Measurements from ENCODE around the gene ZNF518B.
"Not testable (repeated sequence)": the region's sequence is repeated elsewhere in the genome, so short reads cannot be mapped to it uniquely, and the experiment has no call there.

The ZNF518B gene

GRCh38 chr4:10441512-10441911 is 15.7 kb downstream of the ZNF518B start:
- H3K9me3 ChIP-seq (replicated peaks; ENCODE audit: insufficient read depth, low read length), result no peaks in the 10 kb centered on the region
- no peaks in the 10 kb centered on the region for H3K79me2 ChIP-seq (ENCODE audit: low read length)
- H3K27me3 ChIP-seq (replicated peaks; ENCODE audit: insufficient read depth, low read length), result no peaks in the 10 kb centered on the region
- no peak for DNase-seq
- H2AFZ ChIP-seq (ENCODE audit: low read length), result no peak overlapping the region
- TF ChIP-seq EZH2phosphoT487 (IDR thresholded peaks at IDR 0.05; ENCODE audit: low read length) (no peak), EZH2 (optimal IDR thresholded peaks at IDR 0.05; ENCODE audit: low read depth, low read length) (no peak)
- TF ChIP-seq, protein P1, sequence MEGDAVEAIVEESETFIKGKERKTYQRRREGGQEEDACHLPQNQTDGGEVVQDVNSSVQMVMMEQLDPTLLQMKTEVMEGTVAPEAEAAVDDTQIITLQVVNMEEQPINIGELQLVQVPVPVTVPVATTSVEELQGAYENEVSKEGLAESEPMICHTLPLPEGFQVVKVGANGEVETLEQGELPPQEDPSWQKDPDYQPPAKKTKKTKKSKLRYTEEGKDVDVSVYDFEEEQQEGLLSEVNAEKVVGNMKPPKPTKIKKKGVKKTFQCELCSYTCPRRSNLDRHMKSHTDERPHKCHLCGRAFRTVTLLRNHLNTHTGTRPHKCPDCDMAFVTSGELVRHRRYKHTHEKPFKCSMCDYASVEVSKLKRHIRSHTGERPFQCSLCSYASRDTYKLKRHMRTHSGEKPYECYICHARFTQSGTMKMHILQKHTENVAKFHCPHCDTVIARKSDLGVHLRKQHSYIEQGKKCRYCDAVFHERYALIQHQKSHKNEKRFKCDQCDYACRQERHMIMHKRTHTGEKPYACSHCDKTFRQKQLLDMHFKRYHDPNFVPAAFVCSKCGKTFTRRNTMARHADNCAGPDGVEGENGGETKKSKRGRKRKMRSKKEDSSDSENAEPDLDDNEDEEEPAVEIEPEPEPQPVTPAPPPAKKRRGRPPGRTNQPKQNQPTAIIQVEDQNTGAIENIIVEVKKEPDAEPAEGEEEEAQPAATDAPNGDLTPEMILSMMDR (IDR thresholded peaks at IDR 0.05; ENCODE audit: low read length), result no peak
- no peaks in the 10 kb centered on the region for H3F3A ChIP-seq (ENCODE audit: insufficient read depth, low read length)
- H3K27ac ChIP-seq (ENCODE audit: low read length), result no peak overlapping the region
- peaks cover 13% of the 10 kb centered on the region for H3K36me3 ChIP-seq (replicated peaks; ENCODE audit: insufficient read depth, low read length)
- H3K4me2 ChIP-seq (ENCODE audit: low read depth, low read length), result no peak overlapping the region
- H4K20me1 ChIP-seq (ENCODE audit: insufficient read depth, low read length), result no peaks in the 10 kb centered on the region
- H3K9me2 ChIP-seq (replicated peaks; ENCODE audit: insufficient read depth, low read length), result no peaks in the 10 kb centered on the region
- H3K9ac ChIP-seq (ENCODE audit: low read length), result no peak overlapping the region
- H3K4me1 ChIP-seq (ENCODE audit: low read length), result no peaks in the 10 kb centered on the region
- H3K4me3 ChIP-seq (ENCODE audit: low read length), result no peak overlapping the region

DNA sequence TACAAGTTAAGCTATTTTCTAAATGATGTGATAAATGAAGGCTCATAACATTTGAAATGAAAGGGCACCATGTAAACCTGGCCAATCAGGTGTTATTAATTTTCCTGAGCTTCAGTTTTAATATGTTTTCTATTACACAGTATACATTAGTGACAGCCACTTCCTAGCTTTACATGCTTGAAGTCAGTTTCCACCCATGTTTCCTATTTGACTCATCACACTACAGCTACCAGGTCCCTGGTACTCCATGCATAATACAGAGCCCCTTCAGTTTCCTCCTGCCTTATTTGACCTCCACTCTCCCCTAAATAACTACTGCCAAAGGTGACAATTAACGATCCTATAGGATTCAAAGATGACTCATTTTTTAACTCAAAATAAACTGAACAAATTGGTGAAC is 18.3 kb downstream of the ZNF518B start:
- no peaks in the 10 kb centered on the region for H3K27me3 ChIP-seq (replicated peaks; ENCODE audit: insufficient read depth, low read length)
- H3K36me3 ChIP-seq (replicated peaks; ENCODE audit: insufficient read depth, low read length), result no peaks in the 10 kb centered on the region

DNA sequence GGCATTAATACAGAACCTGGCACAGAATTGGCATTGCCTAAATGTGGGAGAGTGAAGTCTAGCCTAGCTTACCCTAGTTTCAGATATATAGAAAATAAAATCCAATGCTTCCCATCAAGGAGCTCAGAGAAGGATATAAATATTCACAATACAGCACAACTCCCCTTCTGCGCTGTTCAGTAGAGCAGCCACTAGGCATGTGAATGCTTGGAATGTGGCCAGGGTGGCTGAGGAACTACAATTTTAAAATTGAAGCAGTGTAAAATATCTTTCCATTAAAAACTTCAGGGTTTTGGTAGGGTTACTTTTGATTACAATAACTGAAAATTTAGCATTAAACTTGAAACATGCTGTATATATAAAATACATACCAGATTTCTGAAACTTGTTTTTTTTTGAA is 19.5 kb downstream of the ZNF518B start:
- TF ChIP-seq EZH2phosphoT487 (IDR thresholded peaks at IDR 0.05; ENCODE audit: low read length) (no peak), EZH2 (optimal IDR thresholded peaks at IDR 0.05; ENCODE audit: low read depth, low read length) (no peak)
- TF ChIP-seq, protein P1 (IDR thresholded peaks at IDR 0.05; ENCODE audit: low read length), result no peak
- H3K9me3 ChIP-seq (replicated peaks; ENCODE audit: insufficient read depth, low read length), result no peaks in the 10 kb centered on the region
- H3K9me2 ChIP-seq (replicated peaks; ENCODE audit: insufficient read depth, low read length), result no peaks in the 10 kb centered on the region
- no peak overlapping the region for H3K4me3 ChIP-seq (ENCODE audit: low read length)
- H3K4me2 ChIP-seq (ENCODE audit: low read depth, low read length), result no peak overlapping the region
- no peaks in the 10 kb centered on the region for H3K36me3 ChIP-seq (replicated peaks; ENCODE audit: insufficient read depth, low read length)
- no peaks in the 10 kb centered on the region for H3K79me2 ChIP-seq (ENCODE audit: low read length)
- no peak overlapping the region for H2AFZ ChIP-seq (ENCODE audit: low read length)
- no peak overlapping the region for H3K27ac ChIP-seq (ENCODE audit: low read length)
- no peaks in the 10 kb centered on the region for H3F3A ChIP-seq (ENCODE audit: insufficient read depth, low read length)
- H3K27me3 ChIP-seq (replicated peaks; ENCODE audit: insufficient read depth, low read length), result no peaks in the 10 kb centered on the region
- no peaks in the 10 kb centered on the region for H4K20me1 ChIP-seq (ENCODE audit: insufficient read depth, low read length)
- DNase-seq, result no peak
- no peaks in the 10 kb centered on the region for H3K4me1 ChIP-seq (ENCODE audit: low read length)
- no peak overlapping the region for H3K9ac ChIP-seq (ENCODE audit: low read length)

More for the DNA sequence above, 18.3 kb downstream of the ZNF518B start:
- H3F3A ChIP-seq (ENCODE audit: insufficient read depth, low read length), result no peaks in the 10 kb centered on the region
- H3K4me1 ChIP-seq (ENCODE audit: low read length), result no peaks in the 10 kb centered on the region
- H3K9me3 ChIP-seq (replicated peaks; ENCODE audit: insufficient read depth, low read length), result no peaks in the 10 kb centered on the region
- H3K27ac ChIP-seq (ENCODE audit: low read length), result no peak overlapping the region
- H3K4me3 ChIP-seq (ENCODE audit: low read length), result no peak overlapping the region
- H3K4me2 ChIP-seq (ENCODE audit: low read depth, low read length), result no peak overlapping the region
- no peaks in the 10 kb centered on the region for H4K20me1 ChIP-seq (ENCODE audit: insufficient read depth, low read length)
- TF ChIP-seq EZH2 (optimal IDR thresholded peaks at IDR 0.05; ENCODE audit: low read depth, low read length) (no peak), EZH2phosphoT487 (IDR thresholded peaks at IDR 0.05; ENCODE audit: low read length) (no peak)
- TF ChIP-seq, protein P1 (IDR thresholded peaks at IDR 0.05; ENCODE audit: low read length), result no peak
- H2AFZ ChIP-seq (ENCODE audit: low read length), result no peak overlapping the region
- no peak overlapping the region for H3K9ac ChIP-seq (ENCODE audit: low read length)
- H3K9me2 ChIP-seq (replicated peaks; ENCODE audit: insufficient read depth, low read length), result no peaks in the 10 kb centered on the region
- no peak for DNase-seq
- H3K79me2 ChIP-seq (ENCODE audit: low read length), result no peaks in the 10 kb centered on the region

DNA sequence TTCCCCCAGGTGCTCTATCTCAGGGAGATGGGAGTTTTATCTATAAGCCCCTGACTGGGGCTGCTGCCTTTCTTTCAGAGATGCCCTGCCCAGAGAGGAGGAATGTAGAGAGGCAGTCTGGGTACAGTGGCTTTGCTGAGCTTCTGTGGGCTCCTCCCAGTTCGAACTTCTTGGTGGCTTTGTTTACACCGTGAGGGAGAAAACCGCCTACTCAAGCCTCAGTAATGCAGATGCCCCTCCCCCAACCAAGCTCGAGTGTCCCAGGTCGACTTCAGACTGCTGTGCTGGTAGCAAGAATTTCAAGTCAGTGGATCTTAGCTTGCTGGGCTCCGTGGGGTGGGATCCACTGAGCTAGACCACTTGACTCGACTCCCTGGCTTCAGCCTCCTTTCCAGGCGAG is 29.5 kb downstream of the ZNF518B start:
- H3K27ac ChIP-seq (ENCODE audit: low read length); H3K79me2 ChIP-seq (ENCODE audit: low read length); H3K4me3 ChIP-seq (ENCODE audit: low read length); H3K9ac ChIP-seq (ENCODE audit: low read length); H3K36me3 ChIP-seq (replicated peaks; ENCODE audit: insufficient read depth, low read length); DNase-seq; H3F3A ChIP-seq (ENCODE audit: insufficient read depth, low read length); H4K20me1 ChIP-seq (ENCODE audit: insufficient read depth, low read length); H3K9me2 ChIP-seq (replicated peaks; ENCODE audit: insufficient read depth, low read length); H3K4me2 ChIP-seq (ENCODE audit: low read depth, low read length); H2AFZ ChIP-seq (ENCODE audit: low read length); H3K4me1 ChIP-seq (ENCODE audit: low read length); H3K9me3 ChIP-seq (replicated peaks; ENCODE audit: insufficient read depth, low read length); H3K27me3 ChIP-seq (replicated peaks; ENCODE audit: insufficient read depth, low read length): not testable (repeated sequence)
